HG02981 (cell line): ENCODE data around the gene OGFR.

Experiments
- ATAC-seq: cut with Tn5 transposase; IDR thresholded peaks from one replicate; pipeline ENCODE4 v1.9.1; 2021; ENCODE audit warnings: mild to moderate bottlenecking, moderate library complexity; ENCODE audit not compliant: unreplicated experiment

OGFR gene

GRCh38 chr20:62814060-62814708, 9.5 kb downstream of the OGFR start:
- ATAC-seq: no peak

- ATAC-seq: no peak
Measured at GRCh38 chr20:62814709-62815065, 10.1 kb downstream of the OGFR start.

- ATAC-seq: no peak
Measured at GRCh38 chr20:62815066-62815991, 10.7 kb downstream of the OGFR start.

GRCh38 chr20:62816031-62816883, 11.6 kb downstream of the OGFR start:
- no peak for ATAC-seq

- ATAC-seq: no peak
Measured at GRCh38 chr20:62816884-62817873, 12.5 kb downstream of the OGFR start, which contains the start of gene COL9A3. TSS of gene COL9A3 (plus strand) at chr20:62817050. CDS start at chr20:62817065, 15 bp downstream.

- ATAC-seq: no peak
Measured at GRCh38 chr20:62817975-62818591, 13.4 kb downstream of the OGFR start.

GRCh38 chr20:62818592-62819493, 14.2 kb downstream of the OGFR start:
- ATAC-seq: no peak

GRCh38 chr20:62819494-62820174, 15.0 kb downstream of the OGFR start:
- no peak for ATAC-seq

- ATAC-seq: no peak
Measured at GRCh38 chr20:62820208-62820961, 15.8 kb downstream of the OGFR start.

- no peak for ATAC-seq
Measured at GRCh38 chr20:62820962-62821725, 16.5 kb downstream of the OGFR start.

GRCh38 chr20:62821726-62822210, 17.1 kb downstream of the OGFR start:
- ATAC-seq: no peak

- no peak for ATAC-seq
Measured at GRCh38 chr20:62822239-62822787, 17.7 kb downstream of the OGFR start.

- no peak for ATAC-seq
Measured at GRCh38 chr20:62822788-62823651, 18.4 kb downstream of the OGFR start.

GRCh38 chr20:62823688-62824475, 19.2 kb downstream of the OGFR start:
- no peak for ATAC-seq
